ENCODE results near the gene LMX1A.

LMX1A gene

DNA sequence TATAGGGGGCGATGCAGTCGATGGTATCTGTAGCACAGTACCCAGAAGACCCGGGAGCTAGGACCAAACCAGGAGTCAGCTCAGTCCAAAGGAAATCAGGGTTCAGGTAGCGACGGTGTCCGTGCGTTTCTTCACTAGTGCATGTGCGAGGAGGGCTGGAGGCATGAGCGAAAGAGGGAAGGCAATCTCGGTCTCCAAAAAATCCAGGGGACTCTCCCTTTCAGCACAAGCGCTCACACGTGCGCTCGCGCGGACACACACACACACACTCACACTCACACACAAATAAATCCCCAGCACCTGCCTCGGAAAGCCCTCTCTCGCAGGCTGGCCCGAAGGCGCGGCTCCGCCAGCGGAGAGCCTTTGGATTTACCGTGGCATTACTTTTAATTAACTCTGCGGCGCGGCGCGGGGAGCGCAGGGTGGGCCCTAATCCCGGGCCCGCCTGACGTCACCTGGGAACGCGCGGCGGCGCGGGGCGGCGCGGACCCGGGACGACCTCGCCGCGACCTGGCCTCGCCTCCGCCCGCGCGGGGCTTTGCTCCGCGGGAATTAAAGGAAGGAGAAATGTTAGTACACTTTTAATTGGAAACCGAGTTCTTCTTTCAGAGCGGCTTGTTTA is 121.2 kb downstream of the LMX1A start:
- Histone ChIP-seq H3K27me3 (ENCODE audit: control insufficient read depth in 5 of 5, insufficient read depth in 4 of 5, low read length in 5 of 5) (peaks cover 0 to 18% (median 10%) of the 10 kb centered on the region in 5 donors), H3K27ac (ENCODE audit: low read depth, low read length) (no peak overlapping the region), H3K4me1 (ENCODE audit: control insufficient read depth in 5 of 5, insufficient read depth in 5 of 5, low read length in 5 of 5) (peaks cover 0 to 29% (median 20%) of the 10 kb centered on the region in 5 donors), H3K9ac (ENCODE audit: low read length in 5 of 5) (peak overlapping the region in 2 of 5 donors; percentile 55 to 66), H3K36me3 (ENCODE audit: control insufficient read depth in 5 of 5, insufficient read depth in 5 of 5, low read length in 5 of 5) (no peaks in the 10 kb centered on the region), H3K4me3 (ENCODE audit: low read depth in 1 of 5, low read length in 5 of 5) (peak overlapping the region; percentile 50 to 73 (median 59)), H3K9me3 (ENCODE audit: control insufficient read depth in 5 of 5, low read length in 5 of 5) (no peaks in the 10 kb centered on the region)

GRCh38 chr1:165234149-165234548 is 122.4 kb downstream of the LMX1A start:
- H3K27ac ChIP-seq (ENCODE audit: low read depth, low read length) = no peak overlapping the region
- peaks cover 0 to 18% (median 10%) of the 10 kb centered on the region in 5 donors for H3K27me3 ChIP-seq (ENCODE audit: control insufficient read depth in 5 of 5, insufficient read depth in 4 of 5, low read length in 5 of 5)
- H3K4me1 ChIP-seq (ENCODE audit: control insufficient read depth in 5 of 5, insufficient read depth in 5 of 5, low read length in 5 of 5) = peaks cover 0 to 29% (median 20%) of the 10 kb centered on the region in 5 donors
- no peaks in the 10 kb centered on the region for H3K9me3 ChIP-seq (ENCODE audit: control insufficient read depth in 5 of 5, low read length in 5 of 5)
- H3K9ac ChIP-seq (ENCODE audit: low read length in 5 of 5) = no peak overlapping the region
- H3K36me3 ChIP-seq (ENCODE audit: control insufficient read depth in 5 of 5, insufficient read depth in 5 of 5, low read length in 5 of 5) = no peaks in the 10 kb centered on the region
- no peak overlapping the region for H3K4me3 ChIP-seq (ENCODE audit: low read depth in 1 of 5, low read length in 5 of 5)

GRCh38 chr1:165228676-165229075 is 127.8 kb downstream of the LMX1A start:
- Histone ChIP-seq H3K27me3 (ENCODE audit: control insufficient read depth in 5 of 5, insufficient read depth in 4 of 5, low read length in 5 of 5) (peaks cover 0 to 7% (median 0%) of the 10 kb centered on the region in 5 donors), H3K27ac (ENCODE audit: low read depth, low read length) (no peak overlapping the region), H3K4me3 (ENCODE audit: low read depth in 1 of 5, low read length in 5 of 5) (no peak overlapping the region), H3K4me1 (ENCODE audit: control insufficient read depth in 5 of 5, insufficient read depth in 5 of 5, low read length in 5 of 5) (peaks cover 0 to 7% (median 1%) of the 10 kb centered on the region in 5 donors), H3K9ac (ENCODE audit: low read length in 5 of 5) (no peak overlapping the region), H3K36me3 (ENCODE audit: control insufficient read depth in 5 of 5, insufficient read depth in 5 of 5, low read length in 5 of 5) (no peaks in the 10 kb centered on the region), H3K9me3 (ENCODE audit: control insufficient read depth in 5 of 5, low read length in 5 of 5) (no peaks in the 10 kb centered on the region)

- Histone ChIP-seq H3K9ac (ENCODE audit: low read length in 5 of 5) (no peak overlapping the region), H3K9me3 (ENCODE audit: control insufficient read depth in 5 of 5, low read length in 5 of 5) (no peaks in the 10 kb centered on the region), H3K4me3 (ENCODE audit: low read depth in 1 of 5, low read length in 5 of 5) (no peak overlapping the region), H3K36me3 (ENCODE audit: control insufficient read depth in 5 of 5, insufficient read depth in 5 of 5, low read length in 5 of 5) (no peaks in the 10 kb centered on the region), H3K27ac (ENCODE audit: low read depth, low read length) (no peak overlapping the region), H3K4me1 (ENCODE audit: control insufficient read depth in 5 of 5, insufficient read depth in 5 of 5, low read length in 5 of 5) (peaks cover 0 to 4% (median 0%) of the 10 kb centered on the region in 5 donors), H3K27me3 (ENCODE audit: control insufficient read depth in 5 of 5, insufficient read depth in 4 of 5, low read length in 5 of 5) (peaks cover 0 to 7% (median 0%) of the 10 kb centered on the region in 5 donors)
Observed at GRCh38 chr1:165228111-165228655, 128.3 kb downstream of the LMX1A start.

DNA sequence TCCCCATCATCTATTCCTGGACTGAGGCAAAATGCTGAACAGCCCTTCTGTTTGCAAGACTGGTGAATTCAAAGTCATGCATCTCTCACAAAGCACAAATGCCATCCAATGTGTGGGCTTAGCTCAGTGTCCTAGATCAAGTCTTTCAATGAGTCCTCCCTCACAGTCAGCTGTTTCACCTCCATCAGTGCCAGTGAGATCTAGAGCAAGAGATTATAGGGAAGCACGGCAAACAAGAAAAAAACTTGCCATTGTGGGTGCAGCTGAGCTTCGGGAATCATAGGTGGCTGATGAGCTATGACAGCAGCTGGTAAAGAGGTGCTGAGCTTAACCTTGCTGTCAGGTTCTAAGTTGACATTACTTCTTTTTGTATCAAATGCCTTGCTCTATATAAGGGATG is 130.2 kb downstream of the LMX1A start:
- no peak overlapping the region for H3K27ac ChIP-seq (ENCODE audit: low read depth, low read length)
- H3K9ac ChIP-seq (ENCODE audit: low read length in 5 of 5) = no peak overlapping the region
- H3K9me3 ChIP-seq (ENCODE audit: control insufficient read depth in 5 of 5, low read length in 5 of 5) = no peaks in the 10 kb centered on the region
- no peaks in the 10 kb centered on the region for H3K36me3 ChIP-seq (ENCODE audit: control insufficient read depth in 5 of 5, insufficient read depth in 5 of 5, low read length in 5 of 5)
- H3K27me3 ChIP-seq (ENCODE audit: control insufficient read depth in 5 of 5, insufficient read depth in 4 of 5, low read length in 5 of 5) = no peaks in the 10 kb centered on the region
- H3K4me3 ChIP-seq (ENCODE audit: low read depth in 1 of 5, low read length in 5 of 5) = no peak overlapping the region
- H3K4me1 ChIP-seq (ENCODE audit: control insufficient read depth in 5 of 5, insufficient read depth in 5 of 5, low read length in 5 of 5) = peaks cover 0 to 6% (median 5%) of the 10 kb centered on the region in 5 donors

- H3K27ac ChIP-seq (ENCODE audit: low read depth, low read length) = no peak overlapping the region
- peaks cover 0 to 9% (median 6%) of the 10 kb centered on the region in 5 donors for H3K4me1 ChIP-seq (ENCODE audit: control insufficient read depth in 5 of 5, insufficient read depth in 5 of 5, low read length in 5 of 5)
- no peak overlapping the region for H3K4me3 ChIP-seq (ENCODE audit: low read depth in 1 of 5, low read length in 5 of 5)
- no peaks in the 10 kb centered on the region for H3K9me3 ChIP-seq (ENCODE audit: control insufficient read depth in 5 of 5, low read length in 5 of 5)
- no peak overlapping the region for H3K9ac ChIP-seq (ENCODE audit: low read length in 5 of 5)
- no peaks in the 10 kb centered on the region for H3K27me3 ChIP-seq (ENCODE audit: control insufficient read depth in 5 of 5, insufficient read depth in 4 of 5, low read length in 5 of 5)
- H3K36me3 ChIP-seq (ENCODE audit: control insufficient read depth in 5 of 5, insufficient read depth in 5 of 5, low read length in 5 of 5) = no peaks in the 10 kb centered on the region
Observed at GRCh38 chr1:165225650-165226049, 130.9 kb downstream of the LMX1A start.

DNA sequence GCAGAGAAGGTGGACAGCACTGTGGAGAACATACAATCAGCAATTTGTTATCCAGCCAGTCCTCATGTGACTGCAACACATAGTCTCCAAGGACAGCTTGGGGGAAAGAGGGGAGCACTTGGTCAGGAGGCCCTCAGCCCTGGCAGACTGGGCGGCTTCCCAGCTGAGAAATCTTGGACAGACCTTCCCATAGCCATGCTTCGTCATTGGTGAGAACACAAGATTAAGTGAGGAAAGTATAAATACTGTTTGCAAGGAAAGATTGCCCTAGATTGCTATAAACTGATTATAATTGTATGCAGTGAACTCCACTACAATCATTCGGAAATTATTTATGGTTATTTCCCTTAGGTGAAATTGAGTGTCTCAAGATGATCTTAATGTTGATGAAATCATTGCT is 131.5 kb downstream of the LMX1A start:
- H3K4me1 ChIP-seq (ENCODE audit: control insufficient read depth in 5 of 5, insufficient read depth in 5 of 5, low read length in 5 of 5) = peaks cover 0 to 9% (median 6%) of the 10 kb centered on the region in 5 donors

DNA sequence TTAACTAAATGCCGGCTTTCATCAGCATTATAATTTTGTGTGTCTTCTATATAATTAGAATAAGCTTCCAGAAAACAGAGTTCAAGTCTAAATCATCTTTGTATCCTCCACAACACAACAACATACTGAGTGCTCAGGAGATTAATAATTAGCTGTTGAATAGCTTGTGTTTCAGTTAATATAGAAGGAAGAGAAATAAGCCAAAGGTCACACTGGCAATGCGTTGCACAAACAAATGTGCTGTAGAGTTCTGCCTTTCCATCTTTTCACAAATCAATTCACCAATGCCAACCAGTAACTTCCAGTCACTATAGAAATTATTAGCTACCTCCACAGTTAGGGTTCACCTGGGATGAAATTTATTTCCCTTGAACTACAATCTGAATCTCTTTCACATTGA is 132.0 kb downstream of the LMX1A start:
- Histone ChIP-seq H3K9me3 (ENCODE audit: control insufficient read depth in 5 of 5, low read length in 5 of 5) (no peaks in the 10 kb centered on the region), H3K27ac (ENCODE audit: low read depth, low read length) (no peak overlapping the region), H3K27me3 (ENCODE audit: control insufficient read depth in 5 of 5, insufficient read depth in 4 of 5, low read length in 5 of 5) (no peaks in the 10 kb centered on the region), H3K36me3 (ENCODE audit: control insufficient read depth in 5 of 5, insufficient read depth in 5 of 5, low read length in 5 of 5) (no peaks in the 10 kb centered on the region), H3K4me3 (ENCODE audit: low read depth in 1 of 5, low read length in 5 of 5) (no peak overlapping the region), H3K4me1 (ENCODE audit: control insufficient read depth in 5 of 5, insufficient read depth in 5 of 5, low read length in 5 of 5) (peaks cover 0 to 9% (median 6%) of the 10 kb centered on the region in 5 donors), H3K9ac (ENCODE audit: low read length in 5 of 5) (no peak overlapping the region)

More for the DNA sequence above, 131.5 kb downstream of the LMX1A start:
- H3K27ac ChIP-seq (ENCODE audit: low read depth, low read length) = no peak overlapping the region
- H3K9ac ChIP-seq (ENCODE audit: low read length in 5 of 5) = no peak overlapping the region
- no peak overlapping the region for H3K4me3 ChIP-seq (ENCODE audit: low read depth in 1 of 5, low read length in 5 of 5)
- no peaks in the 10 kb centered on the region for H3K27me3 ChIP-seq (ENCODE audit: control insufficient read depth in 5 of 5, insufficient read depth in 4 of 5, low read length in 5 of 5)
- H3K36me3 ChIP-seq (ENCODE audit: control insufficient read depth in 5 of 5, insufficient read depth in 5 of 5, low read length in 5 of 5) = no peaks in the 10 kb centered on the region
- H3K9me3 ChIP-seq (ENCODE audit: control insufficient read depth in 5 of 5, low read length in 5 of 5) = no peaks in the 10 kb centered on the region

- Histone ChIP-seq H3K27me3 (ENCODE audit: control insufficient read depth in 5 of 5, insufficient read depth in 4 of 5, low read length in 5 of 5) (no peaks in the 10 kb centered on the region), H3K9me3 (ENCODE audit: control insufficient read depth in 5 of 5, low read length in 5 of 5) (no peaks in the 10 kb centered on the region), H3K36me3 (ENCODE audit: control insufficient read depth in 5 of 5, insufficient read depth in 5 of 5, low read length in 5 of 5) (no peaks in the 10 kb centered on the region)
Observed at GRCh38 chr1:165222580-165222979, 133.9 kb downstream of the LMX1A start.

DNA sequence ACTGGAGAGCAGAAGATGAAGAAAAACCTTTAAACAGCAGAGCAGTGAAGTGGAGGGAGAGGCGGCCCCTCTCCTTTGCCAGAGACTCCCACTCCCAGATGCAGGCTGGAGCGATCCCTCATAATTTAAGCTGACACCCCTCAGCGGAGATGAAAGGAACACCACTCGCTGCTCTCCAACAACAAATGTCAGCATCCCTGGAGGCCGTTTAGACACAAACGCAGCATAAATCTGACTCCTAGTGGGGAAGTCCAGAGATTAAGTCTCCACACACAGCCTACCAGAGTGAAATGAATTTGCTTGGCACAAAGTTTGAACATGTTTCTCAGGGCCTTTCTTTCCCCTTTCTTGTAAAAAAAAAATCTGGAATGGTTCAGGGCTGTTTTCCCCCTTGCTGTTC is 137.8 kb downstream of the LMX1A start:
- Histone ChIP-seq H3K4me1 (ENCODE audit: control insufficient read depth in 5 of 5, insufficient read depth in 5 of 5, low read length in 5 of 5) (peaks cover 0 to 12% (median 6%) of the 10 kb centered on the region in 5 donors), H3K9me3 (ENCODE audit: control insufficient read depth in 5 of 5, low read length in 5 of 5) (no peaks in the 10 kb centered on the region), H3K27ac (ENCODE audit: low read depth, low read length) (no peak overlapping the region), H3K4me3 (ENCODE audit: low read depth in 1 of 5, low read length in 5 of 5) (no peak overlapping the region), H3K27me3 (ENCODE audit: control insufficient read depth in 5 of 5, insufficient read depth in 4 of 5, low read length in 5 of 5) (no peaks in the 10 kb centered on the region), H3K36me3 (ENCODE audit: control insufficient read depth in 5 of 5, insufficient read depth in 5 of 5, low read length in 5 of 5) (no peaks in the 10 kb centered on the region), H3K9ac (ENCODE audit: low read length in 5 of 5) (no peak overlapping the region)

More at GRCh38 chr1:165222580-165222979, 133.9 kb downstream of the LMX1A start:
- Histone ChIP-seq H3K4me1 (ENCODE audit: control insufficient read depth in 5 of 5, insufficient read depth in 5 of 5, low read length in 5 of 5) (peaks cover 0 to 12% (median 6%) of the 10 kb centered on the region in 5 donors), H3K27ac (ENCODE audit: low read depth, low read length) (no peak overlapping the region), H3K9ac (ENCODE audit: low read length in 5 of 5) (no peak overlapping the region), H3K4me3 (ENCODE audit: low read depth in 1 of 5, low read length in 5 of 5) (no peak overlapping the region)
